ENCODE measurements around the gene LYPD8.
"Not testable (repeated sequence)": the region's sequence is repeated elsewhere in the genome, so short reads cannot be mapped to it uniquely, and the experiment has no call there.

Gene LYPD8

DNA sequence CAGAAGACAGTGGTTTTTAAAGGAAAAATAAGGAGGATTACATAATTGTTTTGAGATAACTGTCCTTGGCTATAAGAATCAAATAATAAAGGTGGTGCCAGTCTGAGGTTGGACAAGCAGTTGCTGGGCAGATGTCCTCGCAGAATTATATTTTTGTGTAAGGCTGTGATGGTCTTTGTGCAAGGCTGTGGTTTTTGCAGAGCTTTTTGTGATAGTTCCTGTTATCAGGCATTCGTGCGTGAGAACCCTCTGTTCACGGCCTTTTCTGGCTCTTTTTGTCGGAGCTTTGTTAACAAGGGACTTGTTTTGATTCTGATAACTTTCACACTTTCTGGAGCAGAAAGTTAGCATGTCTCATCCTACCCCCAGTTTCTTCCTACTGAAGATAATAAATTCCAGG lies 36.8 kb upstream of the LYPD8 start:
- Histone ChIP-seq H4K20me1 (ENCODE audit: insufficient read depth, low read length) (0 out of 2 replicates have a peak, but pooled peaks cover 5% of the 10 kb centered on the region), H3K79me2 (ENCODE audit: low read length) (no peaks in the 10 kb centered on the region), H3K27ac (ENCODE audit: low read length) (no peak overlapping the region), H3K4me1 (ENCODE audit: low read length) (peaks cover 23% of the 10 kb centered on the region), H3K36me3 (replicated peaks; ENCODE audit: low read depth, low read length) (no peaks in the 10 kb centered on the region), H3K4me2 (ENCODE audit: low read length) (peak overlapping the region; percentile 2), H3K9ac (ENCODE audit: low read length) (no peak overlapping the region), H2AFZ (ENCODE audit: low read depth, low read length) (no peak overlapping the region), H3K27me3 (ENCODE audit: low read depth, low read length) (peaks cover 90% of the 10 kb centered on the region), H3K9me3 (ENCODE audit: insufficient read depth, low read length) (peaks cover 10% of the 10 kb centered on the region; the same call in 1 of the 2 replicates), H3K4me3 (ENCODE audit: low read length) (no peak overlapping the region)
- TF ChIP-seq, protein P1, sequence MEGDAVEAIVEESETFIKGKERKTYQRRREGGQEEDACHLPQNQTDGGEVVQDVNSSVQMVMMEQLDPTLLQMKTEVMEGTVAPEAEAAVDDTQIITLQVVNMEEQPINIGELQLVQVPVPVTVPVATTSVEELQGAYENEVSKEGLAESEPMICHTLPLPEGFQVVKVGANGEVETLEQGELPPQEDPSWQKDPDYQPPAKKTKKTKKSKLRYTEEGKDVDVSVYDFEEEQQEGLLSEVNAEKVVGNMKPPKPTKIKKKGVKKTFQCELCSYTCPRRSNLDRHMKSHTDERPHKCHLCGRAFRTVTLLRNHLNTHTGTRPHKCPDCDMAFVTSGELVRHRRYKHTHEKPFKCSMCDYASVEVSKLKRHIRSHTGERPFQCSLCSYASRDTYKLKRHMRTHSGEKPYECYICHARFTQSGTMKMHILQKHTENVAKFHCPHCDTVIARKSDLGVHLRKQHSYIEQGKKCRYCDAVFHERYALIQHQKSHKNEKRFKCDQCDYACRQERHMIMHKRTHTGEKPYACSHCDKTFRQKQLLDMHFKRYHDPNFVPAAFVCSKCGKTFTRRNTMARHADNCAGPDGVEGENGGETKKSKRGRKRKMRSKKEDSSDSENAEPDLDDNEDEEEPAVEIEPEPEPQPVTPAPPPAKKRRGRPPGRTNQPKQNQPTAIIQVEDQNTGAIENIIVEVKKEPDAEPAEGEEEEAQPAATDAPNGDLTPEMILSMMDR (IDR thresholded peaks at IDR 0.05; ENCODE audit: low read depth, low read length) = no peak
- no peak for TF ChIP-seq EZH2phosphoT487 (IDR thresholded peaks at IDR 0.05; ENCODE audit: low read depth)

DNA sequence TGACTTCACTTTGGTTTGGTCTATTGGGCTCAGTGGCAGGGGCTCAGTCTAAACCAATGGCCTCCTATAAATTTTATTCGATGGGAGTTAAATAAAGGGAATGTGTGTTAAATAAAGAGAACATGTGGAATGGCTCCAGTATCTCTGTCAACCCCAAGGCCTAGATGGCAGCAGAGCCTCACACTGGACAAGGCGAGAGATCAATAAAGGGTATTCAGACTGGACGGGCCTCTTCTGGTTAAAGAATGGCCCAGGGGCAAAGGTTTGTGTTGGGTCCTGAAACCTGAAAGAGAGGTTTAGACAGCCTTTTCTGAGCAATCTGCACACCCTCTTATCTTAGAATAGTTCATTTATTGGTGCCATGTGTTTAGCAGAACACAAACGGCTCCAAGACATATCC lies 35.5 kb upstream of the LYPD8 start:
- H3K9ac ChIP-seq (ENCODE audit: low read length) = no peak overlapping the region
- H3K4me2 ChIP-seq (ENCODE audit: low read length) = no peak overlapping the region
- 0 out of 2 replicates have a peak, but pooled peaks cover 5% of the 10 kb centered on the region for H4K20me1 ChIP-seq (ENCODE audit: insufficient read depth, low read length)

GRCh38 chr1:248790456-248790855 lies 34.9 kb upstream of the LYPD8 start:
- H3K27me3 ChIP-seq (ENCODE audit: low read depth, low read length) = peaks cover 92% of the 10 kb centered on the region
- no peak overlapping the region for H3K27ac ChIP-seq (ENCODE audit: low read length)
- H3K4me2 ChIP-seq (ENCODE audit: low read length) = no peak overlapping the region
- H3K36me3 ChIP-seq (replicated peaks; ENCODE audit: low read depth, low read length) = no peaks in the 10 kb centered on the region
- H4K20me1 ChIP-seq (ENCODE audit: insufficient read depth, low read length) = 0 out of 2 replicates have a peak, but pooled peaks cover 5% of the 10 kb centered on the region
- no peak overlapping the region for H3K9ac ChIP-seq (ENCODE audit: low read length)
- peaks cover 6% of the 10 kb centered on the region; the same call in 1 of the 2 replicates for H3K9me3 ChIP-seq (ENCODE audit: insufficient read depth, low read length)
- H3K4me1 ChIP-seq (ENCODE audit: low read length) = peaks cover 23% of the 10 kb centered on the region
- no peaks in the 10 kb centered on the region for H3K79me2 ChIP-seq (ENCODE audit: low read length)
- H2AFZ ChIP-seq (ENCODE audit: low read depth, low read length) = no peak overlapping the region
- TF ChIP-seq EZH2phosphoT487 (IDR thresholded peaks at IDR 0.05; ENCODE audit: low read depth) = no peak
- TF ChIP-seq, protein P1 (IDR thresholded peaks at IDR 0.05; ENCODE audit: low read depth, low read length) = no peak
- no peak overlapping the region for H3K4me3 ChIP-seq (ENCODE audit: low read length)

More for the DNA sequence above, 35.5 kb upstream of the LYPD8 start:
- H3K36me3 ChIP-seq (replicated peaks; ENCODE audit: low read depth, low read length) = no peaks in the 10 kb centered on the region
- peaks cover 23% of the 10 kb centered on the region for H3K4me1 ChIP-seq (ENCODE audit: low read length)
- no peaks in the 10 kb centered on the region for H3K79me2 ChIP-seq (ENCODE audit: low read length)
- peaks cover 92% of the 10 kb centered on the region for H3K27me3 ChIP-seq (ENCODE audit: low read depth, low read length)
- TF ChIP-seq, protein P1 (IDR thresholded peaks at IDR 0.05; ENCODE audit: low read depth, low read length) = peak; percentile 10; the same call in 1 of the 2 replicates
- no peak for TF ChIP-seq EZH2phosphoT487 (IDR thresholded peaks at IDR 0.05; ENCODE audit: low read depth)
- H2AFZ ChIP-seq (ENCODE audit: low read depth, low read length) = no peak overlapping the region
- no peak overlapping the region for H3K27ac ChIP-seq (ENCODE audit: low read length)
- peaks cover 10% of the 10 kb centered on the region; the same call in 1 of the 2 replicates for H3K9me3 ChIP-seq (ENCODE audit: insufficient read depth, low read length)
- H3K4me3 ChIP-seq (ENCODE audit: low read length) = no peak overlapping the region

GRCh38 chr1:248789337-248789736 lies 33.8 kb upstream of the LYPD8 start:
- not testable (repeated sequence) for H3K36me3 ChIP-seq (replicated peaks; ENCODE audit: low read depth, low read length); H3K27ac ChIP-seq (ENCODE audit: low read length); H4K20me1 ChIP-seq (ENCODE audit: insufficient read depth, low read length); H3K79me2 ChIP-seq (ENCODE audit: low read length); H3K4me3 ChIP-seq (ENCODE audit: low read length); H3K4me2 ChIP-seq (ENCODE audit: low read length); H3K9me3 ChIP-seq (ENCODE audit: insufficient read depth, low read length); H3K9ac ChIP-seq (ENCODE audit: low read length); H2AFZ ChIP-seq (ENCODE audit: low read depth, low read length)
- Histone ChIP-seq H3K4me1 (ENCODE audit: low read length) (peaks cover 23% of the 10 kb centered on the region), H3K27me3 (ENCODE audit: low read depth, low read length) (peaks cover 87% of the 10 kb centered on the region)
